ENCODE data around the gene SMAD7.

Gene SMAD7

GRCh38 chr18:48994044-48994651 lies 43.4 kb upstream of the SMAD7 start:
- H2BK15ac ChIP-seq (ENCODE audit: low read depth, poor library complexity, severe bottlenecking): no peak overlapping the region
- H2AFZ ChIP-seq (ENCODE audit: low read depth, low read length): no peak overlapping the region
- no peak overlapping the region for H2BK5ac ChIP-seq (ENCODE audit: low read depth, low read length, poor library complexity, severe bottlenecking)
- peaks cover 63% of the 10 kb centered on the region for H3K4me1 ChIP-seq (ENCODE audit: control insufficient read depth, insufficient read depth, low read depth, low read length)
- H3K27ac ChIP-seq (ENCODE audit: low read length, poor library complexity, severe bottlenecking): peak overlapping the region; percentile 5
- peak; percentile 97 for DNase-seq
- H2AK5ac ChIP-seq (ENCODE audit: low read length, severe bottlenecking): no peak overlapping the region
- no peak overlapping the region for H2BK120ac ChIP-seq (ENCODE audit: low read depth, low read length)
- no peaks in the 10 kb centered on the region for H3K9me3 ChIP-seq (ENCODE audit: control insufficient read depth, low read length)
- H3K4ac ChIP-seq (ENCODE audit: low read depth in 1 of 2, low read length in 2 of 2): no peak overlapping the region
- H3K79me1 ChIP-seq (replicated peaks; ENCODE audit: low read length, poor library complexity, severe bottlenecking): no peaks in the 10 kb centered on the region
- H3K36me3 ChIP-seq (ENCODE audit: control insufficient read depth in 1 of 2, insufficient read depth in 2 of 2, low read depth in 1 of 2, low read length in 2 of 2): no peaks in the 10 kb centered on the region
- H3K18ac ChIP-seq (ENCODE audit: low read depth in 1 of 2, low read length in 2 of 2): peak overlapping the region in 1 of 2 experiments; percentile 76
- H3K27me3 ChIP-seq (ENCODE audit: control insufficient read depth in 1 of 2, insufficient read depth in 1 of 2, low read length in 2 of 2): no peaks in the 10 kb centered on the region
- no peak overlapping the region for H4K8ac ChIP-seq (ENCODE audit: low read length)
- 33% methylated on average over 10 of the region's 15 CpGs for WGBS
- H2BK12ac ChIP-seq (ENCODE audit: low read length in 2 of 2): peak overlapping the region in 1 of 2 experiments; percentile 65
- H3K23ac ChIP-seq (ENCODE audit: low read length in 2 of 2): no peak overlapping the region
- peak overlapping the region; percentile 26 for H3K4me2 ChIP-seq (ENCODE audit: low read length, poor library complexity, severe bottlenecking)
- H4K91ac ChIP-seq (ENCODE audit: low read length): no peak overlapping the region
- peak overlapping the region; percentile 96 for H3K9ac ChIP-seq (ENCODE audit: low read length)
- peak overlapping the region in 1 of 2 experiments; percentile 67 for H3K4me3 ChIP-seq (ENCODE audit: insufficient read depth in 1 of 2, low read depth in 1 of 2, low read length in 2 of 2)
- no peak overlapping the region for H3K14ac ChIP-seq (ENCODE audit: low read length in 2 of 2)

GRCh38 chr18:48993586-48993985 lies 42.8 kb upstream of the SMAD7 start:
- H3K9me3 ChIP-seq (ENCODE audit: control insufficient read depth, low read length): no peaks in the 10 kb centered on the region
- H2AFZ ChIP-seq (ENCODE audit: low read depth, low read length): no peak overlapping the region
- H3K4me3 ChIP-seq (ENCODE audit: insufficient read depth in 1 of 2, low read depth in 1 of 2, low read length in 2 of 2): peak overlapping the region in 1 of 2 experiments; percentile 67
- no peak overlapping the region for H2BK120ac ChIP-seq (ENCODE audit: low read depth, low read length)
- peak overlapping the region in 1 of 2 experiments; percentile 4 for H3K14ac ChIP-seq (ENCODE audit: low read length in 2 of 2)
- H3K36me3 ChIP-seq (ENCODE audit: control insufficient read depth in 1 of 2, insufficient read depth in 2 of 2, low read depth in 1 of 2, low read length in 2 of 2): no peaks in the 10 kb centered on the region
- no peak overlapping the region for H4K91ac ChIP-seq (ENCODE audit: low read length)
- no peak overlapping the region for H4K8ac ChIP-seq (ENCODE audit: low read length)
- peaks cover 67% of the 10 kb centered on the region for H3K4me1 ChIP-seq (ENCODE audit: control insufficient read depth, insufficient read depth, low read depth, low read length)
- peak overlapping the region; percentile 96 for H3K9ac ChIP-seq (ENCODE audit: low read length)
- H3K4ac ChIP-seq (ENCODE audit: low read depth in 1 of 2, low read length in 2 of 2): peak overlapping the region in 1 of 2 experiments; percentile 40
- H2AK5ac ChIP-seq (ENCODE audit: low read length, severe bottlenecking): peak overlapping the region; percentile 83
- WGBS: 73% methylated on average over 10 of the region's 10 CpGs
- peak overlapping the region; percentile 5 for H3K27ac ChIP-seq (ENCODE audit: low read length, poor library complexity, severe bottlenecking)
- peak; percentile 63 for DNase-seq
- peak overlapping the region in 1 of 2 experiments; percentile 51 for H2BK12ac ChIP-seq (ENCODE audit: low read length in 2 of 2)
- H3K4me2 ChIP-seq (ENCODE audit: low read length, poor library complexity, severe bottlenecking): peak overlapping the region; percentile 26
- H3K27me3 ChIP-seq (ENCODE audit: control insufficient read depth in 1 of 2, insufficient read depth in 1 of 2, low read length in 2 of 2): no peaks in the 10 kb centered on the region
- peak overlapping the region in 1 of 2 experiments; percentile 72 for H3K18ac ChIP-seq (ENCODE audit: low read depth in 1 of 2, low read length in 2 of 2)
- H2BK15ac ChIP-seq (ENCODE audit: low read depth, poor library complexity, severe bottlenecking): no peak overlapping the region
- no peak overlapping the region for H3K23ac ChIP-seq (ENCODE audit: low read length in 2 of 2)
- H3K79me1 ChIP-seq (replicated peaks; ENCODE audit: low read length, poor library complexity, severe bottlenecking): no peaks in the 10 kb centered on the region
- peak overlapping the region; percentile 2 for H2BK5ac ChIP-seq (ENCODE audit: low read depth, low read length, poor library complexity, severe bottlenecking)

- Histone ChIP-seq H3K9me3 (ENCODE audit: control insufficient read depth, low read length) (no peaks in the 10 kb centered on the region), H2BK120ac (ENCODE audit: low read depth, low read length) (no peak overlapping the region), H3K4me3 (ENCODE audit: insufficient read depth in 1 of 2, low read depth in 1 of 2, low read length in 2 of 2) (no peak overlapping the region), H2BK5ac (ENCODE audit: low read depth, low read length, poor library complexity, severe bottlenecking) (no peak overlapping the region), H3K79me1 (replicated peaks; ENCODE audit: low read length, poor library complexity, severe bottlenecking) (no peaks in the 10 kb centered on the region), H2BK15ac (ENCODE audit: low read depth, poor library complexity, severe bottlenecking) (peak overlapping the region; percentile 83), H3K18ac (ENCODE audit: low read depth in 1 of 2, low read length in 2 of 2) (no peak overlapping the region), H4K91ac (ENCODE audit: low read length) (peak overlapping the region; percentile 12), H3K23ac (ENCODE audit: low read length in 2 of 2) (no peak overlapping the region), H3K27ac (ENCODE audit: low read length, poor library complexity, severe bottlenecking) (no peak overlapping the region), H3K27me3 (ENCODE audit: control insufficient read depth in 1 of 2, insufficient read depth in 1 of 2, low read length in 2 of 2) (no peaks in the 10 kb centered on the region), H2BK12ac (ENCODE audit: low read length in 2 of 2) (peak overlapping the region in 1 of 2 experiments; percentile 26), H3K14ac (ENCODE audit: low read length in 2 of 2) (no peak overlapping the region), H2AFZ (ENCODE audit: low read depth, low read length) (no peak overlapping the region), H2AK5ac (ENCODE audit: low read length, severe bottlenecking) (peak overlapping the region; percentile 83), H3K9ac (ENCODE audit: low read length) (peak overlapping the region; percentile 96), H3K4me1 (ENCODE audit: control insufficient read depth, insufficient read depth, low read depth, low read length) (peaks cover 62% of the 10 kb centered on the region), H3K4ac (ENCODE audit: low read depth in 1 of 2, low read length in 2 of 2) (no peak overlapping the region), H3K36me3 (ENCODE audit: control insufficient read depth in 1 of 2, insufficient read depth in 2 of 2, low read depth in 1 of 2, low read length in 2 of 2) (no peaks in the 10 kb centered on the region), H4K8ac (ENCODE audit: low read length) (no peak overlapping the region), H3K4me2 (ENCODE audit: low read length, poor library complexity, severe bottlenecking) (no peak overlapping the region)
- DNase-seq: no peak
- WGBS: 92% methylated on average over 12 of the region's 12 CpGs
Measured at GRCh38 chr18:48992791-48993555, 42.2 kb upstream of the SMAD7 start.

- Histone ChIP-seq H4K91ac (ENCODE audit: low read length) (peak overlapping the region; percentile 1), H3K9ac (ENCODE audit: low read length) (no peak overlapping the region), H3K4ac (ENCODE audit: low read depth in 1 of 2, low read length in 2 of 2) (no peak overlapping the region), H3K23ac (ENCODE audit: low read length in 2 of 2) (no peak overlapping the region), H2BK120ac (ENCODE audit: low read depth, low read length) (no peak overlapping the region), H3K18ac (ENCODE audit: low read depth in 1 of 2, low read length in 2 of 2) (no peak overlapping the region), H4K8ac (ENCODE audit: low read length) (no peak overlapping the region), H3K14ac (ENCODE audit: low read length in 2 of 2) (peak overlapping the region in 1 of 2 experiments; percentile 46), H3K79me1 (replicated peaks; ENCODE audit: low read length, poor library complexity, severe bottlenecking) (no peaks in the 10 kb centered on the region), H2BK5ac (ENCODE audit: low read depth, low read length, poor library complexity, severe bottlenecking) (no peak overlapping the region), H3K27ac (ENCODE audit: low read length, poor library complexity, severe bottlenecking) (no peak overlapping the region), H2BK15ac (ENCODE audit: low read depth, poor library complexity, severe bottlenecking) (no peak overlapping the region), H2BK12ac (ENCODE audit: low read length in 2 of 2) (peak overlapping the region; percentile 6 to 43), H2AK5ac (ENCODE audit: low read length, severe bottlenecking) (peak overlapping the region; percentile 1), H3K4me2 (ENCODE audit: low read length, poor library complexity, severe bottlenecking) (no peak overlapping the region), H3K4me3 (ENCODE audit: insufficient read depth in 1 of 2, low read depth in 1 of 2, low read length in 2 of 2) (no peak overlapping the region), H3K4me1 (ENCODE audit: control insufficient read depth, insufficient read depth, low read depth, low read length) (peaks cover 58% of the 10 kb centered on the region), H3K9me3 (ENCODE audit: control insufficient read depth, low read length) (no peaks in the 10 kb centered on the region), H3K27me3 (ENCODE audit: control insufficient read depth in 1 of 2, insufficient read depth in 1 of 2, low read length in 2 of 2) (no peaks in the 10 kb centered on the region), H2AFZ (ENCODE audit: low read depth, low read length) (no peak overlapping the region), H3K36me3 (ENCODE audit: control insufficient read depth in 1 of 2, insufficient read depth in 2 of 2, low read depth in 1 of 2, low read length in 2 of 2) (no peaks in the 10 kb centered on the region)
- WGBS: 95% methylated on average over 8 of the region's 8 CpGs
- no peak for DNase-seq
Measured at GRCh38 chr18:48992133-48992532, 41.4 kb upstream of the SMAD7 start.
